HG02678 (cell line): Measurements from ENCODE around the gene AKAP13.
A peak's percentile ranks its signal among the peaks of the same experiment; 100 is the strongest.
"Not testable (repeated sequence)": the region's sequence is repeated elsewhere in the genome, so short reads cannot be mapped to it uniquely, and the experiment has no call there.

Experiments used
- ATAC-seq: cut with Tn5 transposase; IDR thresholded peaks from one replicate; pipeline ENCODE4 v1.9.1; 2021; ENCODE audit warnings: mild to moderate bottlenecking, moderate library complexity; ENCODE audit not compliant: unreplicated experiment

The AKAP13 gene

DNA sequence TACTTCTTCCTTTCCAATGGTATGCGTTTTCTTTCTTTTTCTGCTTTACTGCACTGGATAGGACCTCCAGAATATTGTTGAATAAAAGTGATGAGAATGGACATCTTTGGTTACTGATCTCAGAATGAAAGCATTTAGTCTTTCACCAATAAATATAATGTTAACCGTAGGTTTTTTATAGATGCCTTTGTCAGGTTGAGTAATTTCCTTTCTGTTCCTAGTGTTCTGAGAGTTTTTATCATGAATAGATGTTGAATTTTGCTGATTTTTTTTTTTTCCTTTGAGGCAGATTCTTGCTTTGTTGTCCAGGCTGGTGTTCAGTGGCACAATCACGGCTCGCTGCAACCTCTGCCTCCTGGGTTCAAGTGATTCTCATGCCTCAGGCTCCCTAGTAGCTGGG is 255.9 kb downstream of the AKAP13 start:
- no peak for ATAC-seq

DNA sequence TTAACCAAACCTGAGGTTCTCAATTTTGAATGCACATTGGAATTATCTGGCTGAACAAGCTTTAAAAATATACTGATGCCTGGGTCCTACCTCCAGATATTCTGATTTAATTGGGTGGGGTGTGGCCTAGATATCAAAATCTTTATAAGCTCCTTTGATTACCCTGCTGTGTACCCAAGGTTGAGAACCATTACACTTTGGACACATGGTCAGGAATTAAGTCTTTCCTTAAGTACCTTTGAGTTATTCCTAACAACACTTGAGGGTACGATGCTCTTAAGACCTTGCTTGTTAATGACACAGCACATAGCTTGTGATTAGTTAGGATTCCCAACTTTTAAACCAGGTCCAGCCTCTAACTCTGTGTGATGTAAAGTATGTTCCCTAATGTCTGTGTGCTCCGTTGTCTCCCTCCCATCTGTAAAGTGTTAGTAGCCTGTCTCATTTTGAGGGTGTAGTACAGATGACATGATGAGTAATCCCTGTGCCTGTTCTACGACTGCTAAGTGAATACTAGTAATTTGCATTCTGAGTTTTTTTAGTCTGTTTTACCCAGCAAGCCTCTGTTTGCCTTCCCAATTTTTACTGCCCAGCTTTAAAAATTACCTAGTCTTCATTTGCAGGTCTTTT is 259.5 kb downstream of the AKAP13 start:
- ATAC-seq = no peak

DNA sequence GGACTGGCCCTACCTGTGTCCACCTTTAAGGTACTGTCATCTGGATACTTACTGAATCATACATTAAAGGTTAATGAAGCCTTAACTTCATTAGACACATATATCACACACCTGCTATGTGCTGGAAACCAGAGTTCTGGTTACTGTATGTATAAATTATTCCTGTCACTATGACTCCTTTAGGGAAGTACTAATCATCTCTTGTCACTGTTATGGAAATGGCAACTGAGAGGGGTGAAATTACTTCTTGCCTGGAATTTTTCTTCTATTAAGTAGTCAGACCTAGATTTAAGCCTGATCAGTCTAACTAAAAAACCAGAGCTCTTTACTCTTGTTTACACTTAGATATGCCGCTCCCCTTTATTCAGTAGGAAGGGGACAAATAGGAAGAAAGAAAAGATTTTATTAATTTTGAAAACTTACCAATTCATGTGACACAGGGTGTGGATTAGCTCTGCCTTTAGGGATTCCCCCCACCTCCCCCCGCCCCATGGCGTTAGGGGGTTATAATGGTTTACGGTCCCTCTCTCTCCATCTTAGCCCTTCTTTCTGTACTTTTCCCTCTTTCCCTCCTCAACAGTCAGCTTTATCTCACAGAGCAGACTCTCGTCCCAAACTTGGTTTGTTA is 261.8 kb downstream of the AKAP13 start:
- ATAC-seq = no peak

DNA sequence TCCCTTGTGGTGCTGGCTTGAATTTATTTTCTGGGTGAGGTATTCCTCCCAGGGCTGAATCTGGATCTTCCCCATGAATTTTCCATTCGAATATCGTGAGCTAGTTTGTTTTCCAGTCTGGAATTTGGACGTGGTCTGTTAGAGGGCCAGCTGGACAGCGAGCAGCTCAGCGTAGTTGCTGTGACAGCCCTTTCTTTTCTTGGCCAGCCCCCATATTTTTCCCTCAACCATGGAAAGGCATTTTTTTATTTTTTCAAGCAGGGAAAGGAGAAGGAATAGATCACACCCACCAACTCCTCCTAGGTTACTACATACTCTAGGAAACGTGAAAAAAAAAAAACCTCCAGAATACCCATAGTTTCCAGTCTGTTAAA is 262.3 kb downstream of the AKAP13 start:
- no peak for ATAC-seq

DNA sequence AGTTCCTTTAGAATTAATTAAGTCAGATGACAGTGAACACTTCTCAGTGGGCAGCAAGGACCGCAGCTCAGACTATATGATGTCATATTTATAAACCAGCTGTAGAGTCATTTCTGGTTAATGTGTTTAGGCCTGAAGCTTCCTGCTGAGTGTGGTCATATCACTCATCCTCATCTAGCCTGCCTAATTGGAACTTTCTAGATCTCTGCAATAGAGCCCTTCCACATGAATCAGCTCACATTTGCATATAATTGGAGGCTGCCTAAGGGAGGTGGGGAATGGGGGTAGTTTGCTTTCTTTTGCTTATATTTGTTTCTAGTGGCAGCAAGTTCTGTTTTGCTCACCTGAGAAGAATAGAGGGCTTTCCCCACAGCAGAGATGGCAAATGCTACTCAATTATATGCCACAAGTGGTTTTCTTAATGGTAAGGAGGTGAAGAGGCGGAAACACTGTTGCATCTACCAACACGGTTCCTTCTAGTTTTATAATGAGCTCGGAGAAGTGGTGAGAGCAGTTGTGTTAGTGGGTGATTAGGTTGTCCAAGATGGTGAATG is 266.2 kb downstream of the AKAP13 start:
- ATAC-seq = peak; percentile 88

DNA sequence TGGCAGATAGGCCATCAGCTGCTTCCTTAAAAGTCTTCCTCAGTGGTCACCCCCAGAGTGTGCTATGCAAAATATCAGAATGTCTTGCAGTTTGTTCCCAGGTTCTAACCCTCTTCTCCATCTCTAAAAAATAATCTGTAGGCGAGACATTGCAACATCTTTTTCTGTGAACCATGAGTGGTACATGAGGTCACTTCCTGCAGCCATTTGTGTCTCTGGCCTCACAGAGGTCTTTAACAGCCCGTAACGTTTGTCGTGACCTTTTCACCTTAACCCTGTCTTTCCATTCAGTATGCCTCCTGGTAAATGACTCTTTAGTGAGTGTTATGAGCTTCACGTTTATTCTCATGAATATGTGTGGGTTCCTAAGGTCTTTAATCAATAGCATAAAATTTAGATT is 269.0 kb downstream of the AKAP13 start:
- ATAC-seq = no peak

GRCh38 chr15:85651548-85651947 is 271.1 kb downstream of the AKAP13 start:
- no peak for ATAC-seq

GRCh38 chr15:85652457-85652856 is 272.1 kb downstream of the AKAP13 start:
- no peak for ATAC-seq

- ATAC-seq = no peak
These were observed 276.7 kb downstream of the AKAP13 start for GRCh38 chr15:85657132-85657531.

GRCh38 chr15:85658816-85659215 is 278.4 kb downstream of the AKAP13 start:
- no peak for ATAC-seq

DNA sequence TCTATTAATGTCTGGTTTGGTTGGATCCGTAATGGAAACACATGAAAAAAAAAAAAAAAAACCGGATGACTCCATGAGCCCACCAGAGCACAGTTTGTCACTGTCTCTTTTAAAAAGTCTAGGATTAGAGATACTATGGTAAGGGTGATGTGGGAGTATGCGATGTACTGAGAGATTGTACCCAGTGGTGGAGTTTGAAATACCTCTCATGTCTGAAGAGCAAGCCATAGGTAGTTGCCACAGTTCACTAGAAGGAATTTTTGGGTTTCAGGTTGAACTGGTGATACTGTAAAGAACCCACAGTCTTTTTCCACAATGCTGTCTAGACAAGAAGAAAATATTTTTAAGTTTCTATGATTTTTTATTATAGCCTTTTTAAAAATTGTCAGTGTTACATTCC is 281.5 kb downstream of the AKAP13 start:
- no peak for ATAC-seq

DNA sequence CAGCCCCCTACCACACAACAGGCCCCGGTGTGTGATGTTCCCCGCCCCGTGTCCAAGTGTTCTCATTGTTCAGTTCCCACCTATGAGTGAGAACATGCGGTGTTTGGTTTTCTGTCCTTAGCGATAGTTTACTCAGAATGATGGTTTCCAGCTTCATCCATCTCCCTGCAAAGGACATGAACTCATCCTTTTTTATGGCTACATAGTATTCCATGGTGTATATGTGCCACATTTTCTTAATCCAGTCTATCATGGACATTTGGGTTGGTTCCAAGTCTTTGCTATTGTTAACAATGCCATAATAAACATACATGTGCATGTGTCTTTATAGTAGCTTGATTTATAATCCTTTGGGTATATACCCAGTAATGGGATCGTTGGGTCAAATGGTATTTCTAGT is 285.3 kb downstream of the AKAP13 start:
- ATAC-seq = not testable (repeated sequence)

DNA sequence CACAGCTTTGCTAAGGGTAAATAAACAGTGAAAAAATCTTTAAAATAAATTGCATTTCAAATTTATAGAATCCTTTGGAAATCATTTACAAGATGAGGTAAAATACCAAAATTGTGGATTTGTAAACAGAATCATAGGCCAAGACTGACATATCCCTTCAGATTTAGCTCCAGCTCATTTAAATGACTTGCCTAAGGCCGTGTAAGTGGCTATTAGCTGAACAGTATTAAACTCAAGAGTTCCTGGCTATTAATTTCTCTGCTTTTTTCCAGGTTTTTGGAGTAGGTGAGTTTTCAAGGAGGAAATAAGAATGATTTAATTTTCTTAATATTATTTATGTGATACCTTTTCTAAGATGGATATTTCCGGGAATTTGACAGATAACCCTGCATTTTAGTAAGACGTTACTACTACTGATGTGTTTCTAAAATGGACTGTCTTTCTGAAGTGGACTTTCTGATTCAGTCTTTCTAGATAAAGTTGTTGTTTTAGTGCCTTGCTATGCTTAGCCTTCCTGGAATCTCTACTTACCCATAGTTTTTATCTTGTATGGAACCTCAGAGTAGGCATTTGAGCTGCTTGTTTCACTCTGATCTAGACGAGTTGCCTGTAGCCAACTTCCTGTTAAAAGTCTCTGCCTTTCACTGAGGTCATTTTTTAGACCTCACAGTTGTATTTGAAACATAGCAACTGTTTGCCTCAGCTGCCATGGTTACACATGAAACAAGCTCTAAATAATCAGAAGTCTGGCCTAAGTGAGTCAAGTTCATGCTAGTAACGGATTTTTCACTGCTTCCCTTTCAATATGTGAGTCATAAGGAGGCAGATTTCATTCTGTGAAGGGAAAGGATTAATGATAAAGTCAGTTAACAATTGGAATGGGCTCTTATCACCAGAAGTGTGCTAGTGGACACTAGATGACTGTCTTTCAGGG is 287.4 kb downstream of the AKAP13 start:
- ATAC-seq = peak; percentile 88

DNA sequence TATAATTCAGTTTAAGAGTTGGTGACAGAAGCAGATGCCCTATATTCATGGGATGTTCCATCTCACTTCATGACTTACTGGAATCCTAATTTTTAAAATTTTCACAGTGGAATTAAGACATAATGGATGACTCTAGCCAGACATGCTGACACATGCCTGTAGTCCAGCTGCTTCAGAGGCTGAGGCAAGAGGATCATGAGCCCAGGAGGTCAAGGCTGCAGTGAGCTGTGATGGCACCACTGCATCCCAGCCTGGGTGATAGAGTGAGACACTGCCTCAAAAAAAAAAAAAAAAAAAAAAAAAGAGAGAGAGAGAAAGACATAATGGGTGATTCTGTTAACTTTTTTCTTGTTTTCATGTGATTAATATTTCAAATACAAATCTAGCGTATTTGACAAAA is 290.8 kb downstream of the AKAP13 start:
- ATAC-seq = no peak

DNA sequence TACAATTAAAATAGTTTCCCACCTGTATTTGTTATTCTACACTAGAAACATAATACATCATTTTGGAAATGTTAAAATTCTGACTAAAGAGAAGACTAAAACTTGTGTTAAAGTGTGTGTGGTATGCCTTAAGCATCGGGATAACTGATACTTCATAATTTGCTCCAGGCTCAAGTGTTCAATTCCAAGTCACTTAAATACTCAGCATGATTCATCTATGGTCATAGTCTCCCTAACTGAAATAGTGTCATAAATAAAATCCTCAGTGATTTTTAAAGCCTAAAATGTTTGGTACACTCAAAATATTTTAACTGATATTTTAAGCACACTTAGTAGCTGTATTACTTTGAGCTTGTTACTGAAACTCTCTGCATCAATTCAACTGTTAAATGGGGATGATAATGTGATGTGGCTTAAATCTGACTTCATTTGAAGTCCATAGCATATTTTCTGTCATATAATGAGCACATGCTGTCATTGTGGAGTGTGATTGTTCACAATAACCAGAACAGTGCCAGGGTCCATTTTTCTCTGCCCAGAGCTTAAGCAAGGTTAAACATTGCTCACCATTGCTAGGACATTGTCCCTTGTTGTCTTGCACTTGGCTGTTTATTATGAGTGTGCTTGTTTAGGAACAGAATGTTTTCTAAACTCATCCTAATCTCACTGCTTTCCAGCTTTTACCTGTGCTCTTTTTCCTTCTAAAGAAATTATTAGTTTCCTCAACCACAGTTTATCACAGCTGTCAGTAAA is 292.1 kb downstream of the AKAP13 start:
- no peak for ATAC-seq

- ATAC-seq = no peak
These were observed 292.9 kb downstream of the AKAP13 start for GRCh38 chr15:85673326-85673725.

DNA sequence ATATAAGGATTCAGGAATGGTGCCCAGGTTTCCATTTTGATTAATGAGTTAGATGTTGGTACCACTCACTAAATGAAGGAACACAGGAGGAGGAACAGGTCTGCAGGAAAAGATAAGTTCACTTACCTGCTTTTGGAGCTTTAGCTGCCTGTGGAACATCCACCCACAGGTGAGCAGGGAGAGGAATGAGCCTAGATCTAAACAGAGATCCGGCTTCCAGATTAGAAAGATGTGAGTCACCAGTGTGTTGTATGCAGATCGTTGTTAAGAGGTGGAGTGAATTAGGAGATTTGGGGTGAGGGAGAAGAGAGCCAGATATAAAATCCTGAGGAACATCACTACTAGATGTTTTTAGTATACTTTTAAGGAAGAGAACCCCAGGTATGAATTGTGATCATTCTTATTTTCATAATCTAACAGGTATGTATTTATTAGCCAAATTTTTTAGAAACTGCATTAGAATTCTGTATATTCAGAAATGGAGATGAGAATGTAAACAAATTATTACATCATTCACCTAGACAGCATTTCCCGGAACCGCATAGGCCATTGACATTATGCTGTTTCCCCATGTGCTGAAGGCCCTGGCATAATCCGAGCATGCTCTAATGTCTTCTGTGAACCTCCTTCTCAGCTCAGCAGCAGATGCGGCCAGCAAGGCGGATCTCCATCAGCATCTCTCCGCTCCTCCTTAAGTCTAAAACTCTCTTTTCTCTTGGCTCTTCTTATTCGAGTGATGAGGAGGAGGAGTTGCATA is 296.1 kb downstream of the AKAP13 start:
- no peak for ATAC-seq

GRCh38 chr15:85679231-85679630 is 298.8 kb downstream of the AKAP13 start:
- ATAC-seq = no peak

DNA sequence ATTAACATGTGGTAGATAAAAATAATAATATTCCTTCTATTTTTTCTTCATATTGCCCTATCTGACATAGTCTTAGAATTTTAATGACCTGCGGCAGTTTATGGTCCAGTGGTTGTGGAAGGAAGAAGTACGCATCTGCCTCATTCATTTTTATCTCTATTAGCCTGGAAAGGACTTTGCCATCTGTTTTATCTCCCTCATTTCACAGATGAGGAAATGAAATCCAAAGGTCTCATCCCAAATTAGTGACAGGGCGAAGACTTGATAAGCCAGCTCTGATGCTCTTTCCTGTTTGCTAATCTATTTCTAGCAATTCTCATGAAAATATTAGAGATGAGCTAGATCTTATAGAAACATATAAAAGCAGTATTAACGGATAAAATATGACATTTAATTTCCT is 301.0 kb downstream of the AKAP13 start:
- no peak for ATAC-seq

DNA sequence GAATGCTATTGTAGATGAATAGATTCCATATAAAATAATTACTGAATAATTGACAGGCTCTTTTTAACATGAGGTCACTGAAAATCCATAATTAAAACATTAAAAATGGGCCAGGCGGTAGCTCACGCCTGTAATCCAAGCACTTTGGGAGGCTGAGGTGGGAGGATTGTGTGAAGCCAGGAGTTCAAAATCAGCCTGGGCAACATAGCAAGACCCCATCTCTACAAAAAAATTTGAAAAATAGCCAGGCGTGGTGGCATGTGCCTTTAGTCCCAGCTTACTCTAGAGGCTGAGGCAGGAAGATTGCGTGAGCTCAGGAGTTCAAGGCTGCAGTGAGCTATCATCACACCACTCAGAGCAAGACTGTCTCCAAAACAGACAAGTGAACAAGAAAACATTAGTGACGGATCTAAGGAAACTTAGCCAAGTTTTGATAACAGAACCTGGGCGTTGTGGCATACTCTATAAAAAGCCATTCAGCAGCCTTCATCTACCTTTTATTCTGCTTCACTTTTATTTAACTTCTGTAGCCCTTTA is 303.8 kb downstream of the AKAP13 start:
- ATAC-seq = no peak
